Heart left ventricle (tissue), 16 donors: ENCODE results near the gene FEM1C. TPM values are rescaled to one million over a fixed set of nuclear protein-coding genes. Genes with fewer than 3 reads are reported as not detected.

ENCODE experiments used
- ATAC-seq, 4 donors: fragments of 200-7000 bp; cut with Tn5 transposase; one replicate each; pipeline ENCODE4 v1.9.1; 2020 to 2022; ENCODE audit warnings: moderate library complexity in 4 of 4, mild to moderate bottlenecking in 3 of 4, moderate number of reproducible peaks in 1 of 4
- DNase-seq, 5 donors: peaks; one replicate each; pipeline ENCODE4 v3.0.0-alpha.2; 2020
- H3K27ac ChIP-seq, 12 donors: fragments of 200-600 bp; sonication (generic) in 4 of 12; one replicate each; pipeline versions ENCODE4 v1.5.0 to v1.8.0; 2016 to 2022; ENCODE audit warnings: mild to moderate bottlenecking in 2 of 12
- H3K27me3 ChIP-seq, 9 donors: fragments of 200-600 bp; sonication (generic) in 2 of 9; one replicate each; pipeline versions ENCODE4 v1.5.1 to v1.8.0; 2016 to 2022; ENCODE audit warnings: mild to moderate bottlenecking in 3 of 9
- H3K36me3 ChIP-seq, 9 donors: fragments of 200-600 bp; sonication (generic) in 2 of 9; one replicate each; pipeline versions ENCODE4 v1.5.0 to v1.8.0; 2018 to 2022; ENCODE audit warnings: mild to moderate bottlenecking in 2 of 9
- H3K4me1 ChIP-seq, 12 donors: fragments of 200-600 bp; sonication (generic) in 4 of 12; one replicate each; pipeline versions ENCODE4 v1.5.0 to v1.8.0; 2016 to 2022; ENCODE audit warnings: mild to moderate bottlenecking in 3 of 12
- H3K4me3 ChIP-seq, 12 donors: fragments of 200-600 bp; sonication (generic) in 4 of 12; one replicate each; pipeline versions ENCODE4 v1.5.0 to v1.8.0; 2017 to 2022; ENCODE audit warnings: mild to moderate bottlenecking in 9 of 12, moderate library complexity in 4 of 12
- H3K9me3 ChIP-seq, 12 donors: fragments of 200-600 bp; sonication (generic) in 4 of 12; one replicate each; pipeline versions ENCODE4 v1.5.0 to v1.8.0; 2016 to 2022; ENCODE audit warnings: mild to moderate bottlenecking in 1 of 12
- POLR2A ChIP-seq, 2 donors: fragments of 450-650 bp; IDR thresholded peaks; one replicate each; pipeline ENCODE4 v1.6.1; 2017; ENCODE audit warnings: antibody characterized with exemption in 2 of 2, mild to moderate bottlenecking in 2 of 2, moderate library complexity in 2 of 2
- WGBS, 4 donors: extraction: QIAGEN DNeasy Blood & Tissue Kit in 2 of 4; methylation state at CpG; one replicate each; pipeline versions ENCODE4 v1.1.5 to v1.1.7; 2013 to 2018; 5-methylcytosine and 5-hydroxymethylcytosine counted together
- intact Hi-C, 10 donors: fragments of 100-400 bp; cut with DNase I; formaldehyde crosslinking; loops; one replicate each; pipeline versions ENCODE4 v1.11.1 to v1.14.2; 2022
- polyA plus RNA-seq, 2 donors: library from polyadenylated mRNA; stranded (reverse); fragments of 200-250 nt; gene quantifications; one replicate each; pipeline ENCODE4 v1.2.3, GENCODE V29; 2013
- total RNA-seq, 9 donors: library from RNA; depleted of rRNA in 2 of 9; stranded (reverse); fragments of >200 nt in 2 of 9; fragmentation: NEBNext Ultra II Directional in 3 of 9; extraction: Animal tissue kit (Norgen Biotek cat#: 25700) in 3 of 9; gene quantifications; one replicate each; pipeline versions ENCODE4 v1.1.0 to v1.2.4, GENCODE V29; 2016 to 2023
- TF ChIP-seq, protein P1 (sequence below), 12 donors: fragments of 200-600 bp; sonication (generic) in 4 of 12; IDR thresholded peaks; one replicate each; pipeline versions ENCODE4 v1.5.0 to v1.8.0; 2018 to 2022; ENCODE audit warnings: antibody characterized with exemption in 12 of 12, mild to moderate bottlenecking in 5 of 12
- donor health status: ischemic (EF 13 %, LVEDD 7.1; RV severe dilation, severe dysfunction).
- donor health status: healthy with polysubstance abuse.
- donor health status: DM: no; HTN: yes; CAD: no.
- donor health status: DM: no; HTN: no; CAD: no.
- donor health status: ischemic (EF 25% LVEDD 6.9; RV normal size, moderate dysfunction).
- donor health status: ischemic (EF 25% LVEDD 5.7; RV mildly dilated, moderate dysfunction).
- donor health status: healthy.
- donor health status: DM: yes; HTN: yes; CAD: no.
- donor health status: ischemic (EF 35%, LVEDD 5.7; RV mildly dilated, moderate dysfunction).
- donor health status: nonischemic (EF 11% LVEDD 7.7; RV severe dilation, severe dysfunction).
- donor health status: DM: yes; HTN: yes; CAD: no.
- donor health status: PGD.
- donor health status: ischemic (EF 29% LVEDD 5.4; RV normal size, mild dysfunction).
- donor health status: nonischemic (EF 23%, LVEDD 6.1; RV moderate dilation, normal function).

FEM1C gene
- total and polyA plus RNA-seq, 11 donors, result 14.9 to 92.7 (median 43.4) TPM

DNA sequence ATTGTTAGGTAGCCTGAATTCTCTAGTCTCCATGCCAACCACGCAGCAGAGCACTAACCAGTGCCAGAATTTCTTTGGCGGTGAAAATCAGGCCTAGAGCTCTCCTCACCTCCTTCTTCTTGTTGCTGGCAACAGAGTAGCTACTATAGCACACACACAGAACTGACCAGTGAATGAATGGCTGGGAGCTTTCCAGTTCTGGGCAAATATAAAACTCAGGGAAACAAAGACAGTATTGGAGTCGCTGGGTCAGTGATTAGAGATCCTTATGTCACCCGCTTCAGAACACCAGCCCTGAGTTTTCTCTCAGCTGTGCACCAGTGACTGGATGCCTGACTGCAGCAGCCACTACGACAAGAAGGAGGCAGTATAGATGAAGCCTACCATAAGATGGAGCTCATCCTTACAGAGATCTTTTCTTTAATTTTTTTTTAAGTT lies 26.9 kb upstream of the FEM1C start:
- 54 to 67% (median 56%) methylated on average over 5 of the region's 5 CpGs for WGBS, 4 donors
- ATAC-seq, result peak; percentile 82 to 85 (median 83)
- H3K27ac ChIP-seq, result peak overlapping the region in 2 of 12 donors; percentile 15
- no peak for TF ChIP-seq POLR2A (IDR thresholded peaks at IDR 0.05)
- TF ChIP-seq, protein P1, sequence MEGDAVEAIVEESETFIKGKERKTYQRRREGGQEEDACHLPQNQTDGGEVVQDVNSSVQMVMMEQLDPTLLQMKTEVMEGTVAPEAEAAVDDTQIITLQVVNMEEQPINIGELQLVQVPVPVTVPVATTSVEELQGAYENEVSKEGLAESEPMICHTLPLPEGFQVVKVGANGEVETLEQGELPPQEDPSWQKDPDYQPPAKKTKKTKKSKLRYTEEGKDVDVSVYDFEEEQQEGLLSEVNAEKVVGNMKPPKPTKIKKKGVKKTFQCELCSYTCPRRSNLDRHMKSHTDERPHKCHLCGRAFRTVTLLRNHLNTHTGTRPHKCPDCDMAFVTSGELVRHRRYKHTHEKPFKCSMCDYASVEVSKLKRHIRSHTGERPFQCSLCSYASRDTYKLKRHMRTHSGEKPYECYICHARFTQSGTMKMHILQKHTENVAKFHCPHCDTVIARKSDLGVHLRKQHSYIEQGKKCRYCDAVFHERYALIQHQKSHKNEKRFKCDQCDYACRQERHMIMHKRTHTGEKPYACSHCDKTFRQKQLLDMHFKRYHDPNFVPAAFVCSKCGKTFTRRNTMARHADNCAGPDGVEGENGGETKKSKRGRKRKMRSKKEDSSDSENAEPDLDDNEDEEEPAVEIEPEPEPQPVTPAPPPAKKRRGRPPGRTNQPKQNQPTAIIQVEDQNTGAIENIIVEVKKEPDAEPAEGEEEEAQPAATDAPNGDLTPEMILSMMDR (IDR thresholded peaks at IDR 0.05), result peak in 2 of 12 donors; percentile 13 to 21
- intact Hi-C loops, result loop anchor here in 2 of 10 donors (5.0 kb wide), 1 partner anchor 194 kb away; no protein-coding TSS in a partner anchor
- H3K36me3 ChIP-seq, result no peaks in the 10 kb centered on the region
- no peaks in the 10 kb centered on the region for H3K27me3 ChIP-seq
- H3K9me3 ChIP-seq, result no peaks in the 10 kb centered on the region
- no peak overlapping the region for H3K4me3 ChIP-seq
- DNase-seq, result peak in 1 of 5 donors; percentile 37
- peaks cover 0 to 22% (median 0%) of the 10 kb centered on the region in 12 donors for H3K4me1 ChIP-seq

DNA sequence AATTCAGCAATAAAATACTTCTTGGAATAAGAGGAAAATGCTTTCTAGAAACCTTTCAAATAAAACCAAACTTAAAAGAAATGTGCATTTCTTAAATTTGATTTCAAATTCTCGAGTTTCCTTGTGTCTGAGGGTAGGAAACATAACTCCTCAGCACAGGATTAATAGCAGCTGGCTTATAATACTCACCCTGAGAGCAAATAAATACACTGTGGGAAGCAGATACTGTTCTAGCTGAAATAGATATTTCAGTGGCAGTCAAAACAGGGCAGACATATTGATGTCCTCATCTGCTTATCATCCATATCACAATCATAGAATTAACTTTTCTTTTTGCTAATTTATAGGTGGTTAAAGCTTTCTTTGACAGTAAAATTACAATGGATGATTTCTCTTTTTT lies 24.1 kb upstream of the FEM1C start:
- no peaks in the 10 kb centered on the region for H3K27me3 ChIP-seq
- 81 to 90% (median 84%) methylated on average over 1 of the region's 1 CpG for WGBS, 4 donors
- TF ChIP-seq POLR2A (IDR thresholded peaks at IDR 0.05), result no peak
- TF ChIP-seq, protein P1 (IDR thresholded peaks at IDR 0.05), result no peak

DNA sequence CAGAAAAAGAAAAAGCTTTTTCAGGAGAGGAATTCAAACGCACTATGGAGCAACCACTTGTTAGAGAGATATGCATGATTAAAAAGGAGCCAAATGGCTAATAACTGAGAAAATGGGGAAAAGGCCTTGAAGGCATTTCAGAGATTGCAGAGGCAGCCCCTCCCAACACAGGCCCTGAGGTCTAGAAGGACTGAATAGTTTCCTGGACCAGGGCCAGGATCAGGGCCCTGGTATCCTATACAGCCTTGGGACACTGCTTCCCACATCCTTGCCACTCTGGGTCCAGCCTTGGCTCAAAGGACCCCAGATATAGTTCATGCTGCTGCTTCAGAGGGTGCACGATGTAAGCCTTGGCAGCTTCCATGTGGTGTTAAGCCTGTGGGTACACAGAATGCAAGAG lies 20.7 kb upstream of the FEM1C start:
- TF ChIP-seq, protein P1 (IDR thresholded peaks at IDR 0.05), result no peak
- TF ChIP-seq POLR2A (IDR thresholded peaks at IDR 0.05), result no peak
- ATAC-seq, result peak in 2 of 4 donors; percentile 42 to 61
- Histone ChIP-seq H3K27ac (no peak overlapping the region), H3K9me3 (no peaks in the 10 kb centered on the region), H3K27me3 (no peaks in the 10 kb centered on the region), H3K4me3 (no peak overlapping the region), H3K36me3 (no peaks in the 10 kb centered on the region), H3K4me1 (no peaks in the 10 kb centered on the region)
- 65 to 86% (median 73%) methylated on average over 2 of the region's 2 CpGs for WGBS, 4 donors
- intact Hi-C loops, result no loop called here
- no peak for DNase-seq

More for the DNA sequence above, 24.1 kb upstream of the FEM1C start:
- Histone ChIP-seq H3K9me3 (no peaks in the 10 kb centered on the region), H3K36me3 (no peaks in the 10 kb centered on the region), H3K4me3 (no peak overlapping the region), H3K4me1 (peaks cover 0 to 14% (median 0%) of the 10 kb centered on the region in 12 donors), H3K27ac (no peak overlapping the region)
- intact Hi-C loops, result no loop called here
- ATAC-seq, result no peak
- no peak for DNase-seq

DNA sequence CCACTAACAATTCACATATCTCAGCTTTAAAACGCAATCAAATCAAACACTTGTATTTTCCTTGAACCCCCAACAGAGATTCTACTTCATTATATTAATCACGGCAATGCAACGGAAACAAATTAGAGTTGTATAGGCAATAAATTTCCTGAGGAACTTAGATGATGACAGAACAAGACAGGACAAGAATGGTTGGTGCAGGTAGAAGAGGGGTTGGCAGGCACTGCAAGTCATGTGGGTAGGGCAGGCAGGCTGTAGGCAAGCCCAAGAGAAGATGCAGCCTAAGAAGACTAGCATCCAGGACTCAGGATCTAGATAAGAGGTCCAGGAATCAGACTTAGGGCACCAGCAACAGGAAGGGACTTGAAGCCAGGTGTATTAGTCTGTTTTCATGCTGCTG lies 16.6 kb upstream of the FEM1C start:
- Histone ChIP-seq H3K36me3 (no peaks in the 10 kb centered on the region), H3K27ac (no peak overlapping the region), H3K9me3 (no peaks in the 10 kb centered on the region), H3K27me3 (no peaks in the 10 kb centered on the region), H3K4me1 (peaks cover 0 to 17% (median 8%) of the 10 kb centered on the region in 12 donors), H3K4me3 (no peak overlapping the region)
- DNase-seq (no peak), ATAC-seq (no peak)
- intact Hi-C loops, result no loop called here
- 93 to 96% (median 94%) methylated on average over 3 of the region's 3 CpGs for WGBS, 4 donors
- TF ChIP-seq, protein P1 (IDR thresholded peaks at IDR 0.05), result no peak
- no peak for TF ChIP-seq POLR2A (IDR thresholded peaks at IDR 0.05)
